ENCODE results near the gene DPP6.

Gene DPP6

GRCh38 chr7:154832557-154833138 is 780.5 kb downstream of the DPP6 start:
- no peak for DNase-seq (ENCODE audit: low spot score)

GRCh38 chr7:154836021-154836448 is 783.8 kb downstream of the DPP6 start:
- DNase-seq (ENCODE audit: low spot score), result no peak

- DNase-seq (ENCODE audit: low spot score), result no peak
Observed at GRCh38 chr7:154837087-154837486, 784.9 kb downstream of the DPP6 start.

GRCh38 chr7:154837622-154838021 is 785.4 kb downstream of the DPP6 start:
- no peak for DNase-seq (ENCODE audit: low spot score)

GRCh38 chr7:154840086-154840485 is 787.9 kb downstream of the DPP6 start:
- DNase-seq (ENCODE audit: low spot score), result no peak

- DNase-seq (ENCODE audit: low spot score), result no peak
Observed at GRCh38 chr7:154841731-154842331, 789.6 kb downstream of the DPP6 start.

GRCh38 chr7:154842591-154842990 is 790.4 kb downstream of the DPP6 start:
- no peak for DNase-seq (ENCODE audit: low spot score)

- no peak for DNase-seq (ENCODE audit: low spot score)
Observed at GRCh38 chr7:154843670-154844237, 791.6 kb downstream of the DPP6 start.

GRCh38 chr7:154844499-154844898 is 792.3 kb downstream of the DPP6 start:
- DNase-seq (ENCODE audit: low spot score), result no peak

GRCh38 chr7:154844955-154845354 is 792.8 kb downstream of the DPP6 start:
- no peak for DNase-seq (ENCODE audit: low spot score)

GRCh38 chr7:154848464-154848863 is 796.3 kb downstream of the DPP6 start:
- no peak for DNase-seq (ENCODE audit: low spot score)

- DNase-seq (ENCODE audit: low spot score), result no peak
Observed at GRCh38 chr7:154852205-154852604, 800.0 kb downstream of the DPP6 start.

- no peak for DNase-seq (ENCODE audit: low spot score)
Observed at GRCh38 chr7:154853063-154853726, 801.0 kb downstream of the DPP6 start.

GRCh38 chr7:154853727-154854095 is 801.5 kb downstream of the DPP6 start:
- DNase-seq (ENCODE audit: low spot score), result no peak

- no peak for DNase-seq (ENCODE audit: low spot score)
Observed at GRCh38 chr7:154854836-154855235, 802.6 kb downstream of the DPP6 start.

- DNase-seq (ENCODE audit: low spot score), result no peak
Observed at GRCh38 chr7:154855366-154855765, 803.2 kb downstream of the DPP6 start.

GRCh38 chr7:154856733-154857132 is 804.5 kb downstream of the DPP6 start:
- DNase-seq (ENCODE audit: low spot score), result no peak

GRCh38 chr7:154857240-154857639 is 805.0 kb downstream of the DPP6 start:
- no peak for DNase-seq (ENCODE audit: low spot score)

GRCh38 chr7:154857728-154858681 is 805.8 kb downstream of the DPP6 start:
- no peak for DNase-seq (ENCODE audit: low spot score)

GRCh38 chr7:154858836-154859537 is 806.8 kb downstream of the DPP6 start:
- DNase-seq (ENCODE audit: low spot score), result no peak

Measured in CD4-positive, alpha-beta T cell treated with Interleukin-15 for 4 hours (primary cell).